ENCODE results near the gene MRPL1. TPM values are rescaled to one million over a fixed set of nuclear protein-coding genes. Genes with fewer than 3 reads are reported as not detected.
A peak's percentile ranks its signal among the peaks of the same experiment; 100 is the strongest.
"Not testable (repeated sequence)": the region's sequence is repeated elsewhere in the genome, so short reads cannot be mapped to it uniquely, and the experiment has no call there.

MRPL1 gene
- polyA plus RNA-seq, 1 donor from 2014 or later = 30.0 TPM

GRCh38 chr4:77833126-77833724, 29.4 kb upstream of the MRPL1 start:
- Mint-ChIP-seq H3K4me1 (no peaks in the 10 kb centered on the region), H3K27ac (no peak overlapping the region), H3K36me3 (no peaks in the 10 kb centered on the region), H3K9me3 (peaks cover 0 to 2% (median 0%) of the 10 kb centered on the region in 3 donors), H3K4me3 (no peak overlapping the region), H3K27me3 (peaks cover 1% of the 10 kb centered on the region)

- Mint-ChIP-seq H3K4me1 (no peaks in the 10 kb centered on the region), H3K27ac (no peak overlapping the region), H3K4me3 (no peak overlapping the region), H3K9me3 (peaks cover 0 to 2% (median 0%) of the 10 kb centered on the region in 3 donors), H3K27me3 (peaks cover 1% of the 10 kb centered on the region), H3K36me3 (no peaks in the 10 kb centered on the region)
Observed at GRCh38 chr4:77834403-77834802, 28.2 kb upstream of the MRPL1 start.

GRCh38 chr4:77843628-77844027, 19.0 kb upstream of the MRPL1 start:
- no peaks in the 10 kb centered on the region for H3K4me1 Mint-ChIP-seq
- H3K27ac Mint-ChIP-seq = no peak overlapping the region
- no peaks in the 10 kb centered on the region for H3K36me3 Mint-ChIP-seq
- no peaks in the 10 kb centered on the region for H3K9me3 Mint-ChIP-seq
- H3K27me3 Mint-ChIP-seq = no peaks in the 10 kb centered on the region
- no peak overlapping the region for H3K4me3 Mint-ChIP-seq

GRCh38 chr4:77844363-77844762, 18.3 kb upstream of the MRPL1 start:
- Mint-ChIP-seq H3K9me3 (no peaks in the 10 kb centered on the region), H3K27me3 (no peaks in the 10 kb centered on the region), H3K27ac (no peak overlapping the region), H3K36me3 (no peaks in the 10 kb centered on the region), H3K4me3 (no peak overlapping the region), H3K4me1 (no peaks in the 10 kb centered on the region)

- Mint-ChIP-seq H3K4me3 (no peak overlapping the region), H3K27ac (no peak overlapping the region), H3K4me1 (no peaks in the 10 kb centered on the region), H3K9me3 (no peaks in the 10 kb centered on the region), H3K27me3 (no peaks in the 10 kb centered on the region), H3K36me3 (no peaks in the 10 kb centered on the region)
Observed at GRCh38 chr4:77845400-77845799, 17.2 kb upstream of the MRPL1 start.

- Mint-ChIP-seq H3K4me3 (no peak overlapping the region), H3K27ac (no peak overlapping the region), H3K27me3 (no peaks in the 10 kb centered on the region), H3K9me3 (no peaks in the 10 kb centered on the region), H3K36me3 (no peaks in the 10 kb centered on the region), H3K4me1 (no peaks in the 10 kb centered on the region)
Observed at GRCh38 chr4:77845929-77846328, 16.7 kb upstream of the MRPL1 start.

GRCh38 chr4:77848508-77848907, 14.1 kb upstream of the MRPL1 start:
- H3K4me1 Mint-ChIP-seq = peaks cover 13% of the 10 kb centered on the region in 3 donors
- H3K27ac Mint-ChIP-seq = no peak overlapping the region
- H3K4me3 Mint-ChIP-seq = no peak overlapping the region
- H3K36me3 Mint-ChIP-seq = no peaks in the 10 kb centered on the region
- H3K9me3 Mint-ChIP-seq = no peaks in the 10 kb centered on the region
- peaks cover 3% of the 10 kb centered on the region for H3K27me3 Mint-ChIP-seq

GRCh38 chr4:77849278-77849965, 13.2 kb upstream of the MRPL1 start:
- Mint-ChIP-seq H3K27ac (peak overlapping the region in 1 of 3 donors; percentile 12), H3K4me3 (peak overlapping the region in 1 of 4 donors; percentile 17), H3K9me3 (no peaks in the 10 kb centered on the region), H3K4me1 (peaks cover 14 to 19% (median 17%) of the 10 kb centered on the region in 3 donors), H3K36me3 (no peaks in the 10 kb centered on the region), H3K27me3 (peaks cover 3% of the 10 kb centered on the region)

GRCh38 chr4:77852892-77853495, 9.6 kb upstream of the MRPL1 start:
- H3K27me3 Mint-ChIP-seq = peaks cover 3% of the 10 kb centered on the region
- H3K4me3 Mint-ChIP-seq = peak overlapping the region; percentile 27 to 88 (median 72)
- H3K27ac Mint-ChIP-seq = peak overlapping the region; percentile 43 to 94 (median 91)
- H3K36me3 Mint-ChIP-seq = no peaks in the 10 kb centered on the region
- no peaks in the 10 kb centered on the region for H3K9me3 Mint-ChIP-seq
- H3K4me1 Mint-ChIP-seq = peaks cover 23 to 39% (median 38%) of the 10 kb centered on the region in 3 donors

GRCh38 chr4:77854431-77855111, 8.1 kb upstream of the MRPL1 start:
- H3K9me3 Mint-ChIP-seq = no peaks in the 10 kb centered on the region
- no peaks in the 10 kb centered on the region for H3K36me3 Mint-ChIP-seq
- H3K27ac Mint-ChIP-seq = peak overlapping the region; percentile 6 to 85 (median 12)
- peak overlapping the region; percentile 53 to 77 (median 62) for H3K4me3 Mint-ChIP-seq
- H3K4me1 Mint-ChIP-seq = peaks cover 27 to 44% (median 43%) of the 10 kb centered on the region in 3 donors
- H3K27me3 Mint-ChIP-seq = peaks cover 3% of the 10 kb centered on the region

- Mint-ChIP-seq H3K4me3 (peak overlapping the region in 2 of 4 donors; percentile 22 to 74), H3K27ac (peak overlapping the region in 1 of 3 donors; percentile 92), H3K36me3 (no peaks in the 10 kb centered on the region)
Observed at GRCh38 chr4:77856152-77856551, 6.5 kb upstream of the MRPL1 start.

GRCh38 chr4:77859256-77859655, 3.4 kb upstream of the MRPL1 start:
- Mint-ChIP-seq H3K4me3 (peak overlapping the region in 3 of 4 donors; percentile 7 to 24 (median 23)), H3K27ac (peak overlapping the region in 2 of 3 donors; percentile 69 to 100), H3K36me3 (no peaks in the 10 kb centered on the region), H3K4me1 (peaks cover 23 to 49% (median 44%) of the 10 kb centered on the region in 3 donors), H3K27me3 (no peaks in the 10 kb centered on the region), H3K9me3 (no peaks in the 10 kb centered on the region)

More at GRCh38 chr4:77856152-77856551, 6.5 kb upstream of the MRPL1 start:
- H3K27me3 Mint-ChIP-seq = peaks cover 3% of the 10 kb centered on the region
- no peaks in the 10 kb centered on the region for H3K9me3 Mint-ChIP-seq
- H3K4me1 Mint-ChIP-seq = peaks cover 28 to 45% (median 44%) of the 10 kb centered on the region in 3 donors

- Mint-ChIP-seq H3K4me3 (peak overlapping the region; percentile 91 to 100 (median 97)), H3K27me3 (no peaks in the 10 kb centered on the region), H3K27ac (peak overlapping the region; percentile 99 to 100 (median 100)), H3K4me1 (peaks cover 26 to 41% (median 41%) of the 10 kb centered on the region in 3 donors), H3K9me3 (no peaks in the 10 kb centered on the region), H3K36me3 (no peaks in the 10 kb centered on the region)
Observed at GRCh38 chr4:77861495-77861894, 1.1 kb upstream of the MRPL1 start.

- H3K9me3 Mint-ChIP-seq, H3K36me3 Mint-ChIP-seq, H3K27me3 Mint-ChIP-seq: not testable (repeated sequence)
- H3K4me3 Mint-ChIP-seq = peak overlapping the region; percentile 91 to 100 (median 97)
- peaks cover 18 to 33% (median 29%) of the 10 kb centered on the region in 3 donors for H3K4me1 Mint-ChIP-seq
- H3K27ac Mint-ChIP-seq = peak overlapping the region; percentile 99 to 100 (median 100)
Observed at GRCh38 chr4:77863341-77863740, 711 bp downstream of the MRPL1 start.

GRCh38 chr4:77865259-77865658, 2.6 kb downstream of the MRPL1 start:
- peak overlapping the region in 2 of 4 donors; percentile 44 to 77 for H3K4me3 Mint-ChIP-seq
- no peaks in the 10 kb centered on the region for H3K36me3 Mint-ChIP-seq
- H3K27me3 Mint-ChIP-seq = no peaks in the 10 kb centered on the region
- peak overlapping the region in 1 of 3 donors; percentile 59 for H3K27ac Mint-ChIP-seq
- H3K9me3 Mint-ChIP-seq = no peaks in the 10 kb centered on the region
- peaks cover 25 to 43% (median 42%) of the 10 kb centered on the region in 3 donors for H3K4me1 Mint-ChIP-seq

Data from IgD-negative memory B cell (primary cell).